C1 segment of cervical spinal cord (tissue), 14 donors: ENCODE data around the gene ST6GAL1.
A peak's percentile ranks its signal among the peaks of the same experiment; 100 is the strongest.

Experiments
- DNase-seq, 14 donors: peaks; one replicate each; lab custom pipeline; 2025; lab: John Stamatoyannopoulos, UW

Gene ST6GAL1

DNA sequence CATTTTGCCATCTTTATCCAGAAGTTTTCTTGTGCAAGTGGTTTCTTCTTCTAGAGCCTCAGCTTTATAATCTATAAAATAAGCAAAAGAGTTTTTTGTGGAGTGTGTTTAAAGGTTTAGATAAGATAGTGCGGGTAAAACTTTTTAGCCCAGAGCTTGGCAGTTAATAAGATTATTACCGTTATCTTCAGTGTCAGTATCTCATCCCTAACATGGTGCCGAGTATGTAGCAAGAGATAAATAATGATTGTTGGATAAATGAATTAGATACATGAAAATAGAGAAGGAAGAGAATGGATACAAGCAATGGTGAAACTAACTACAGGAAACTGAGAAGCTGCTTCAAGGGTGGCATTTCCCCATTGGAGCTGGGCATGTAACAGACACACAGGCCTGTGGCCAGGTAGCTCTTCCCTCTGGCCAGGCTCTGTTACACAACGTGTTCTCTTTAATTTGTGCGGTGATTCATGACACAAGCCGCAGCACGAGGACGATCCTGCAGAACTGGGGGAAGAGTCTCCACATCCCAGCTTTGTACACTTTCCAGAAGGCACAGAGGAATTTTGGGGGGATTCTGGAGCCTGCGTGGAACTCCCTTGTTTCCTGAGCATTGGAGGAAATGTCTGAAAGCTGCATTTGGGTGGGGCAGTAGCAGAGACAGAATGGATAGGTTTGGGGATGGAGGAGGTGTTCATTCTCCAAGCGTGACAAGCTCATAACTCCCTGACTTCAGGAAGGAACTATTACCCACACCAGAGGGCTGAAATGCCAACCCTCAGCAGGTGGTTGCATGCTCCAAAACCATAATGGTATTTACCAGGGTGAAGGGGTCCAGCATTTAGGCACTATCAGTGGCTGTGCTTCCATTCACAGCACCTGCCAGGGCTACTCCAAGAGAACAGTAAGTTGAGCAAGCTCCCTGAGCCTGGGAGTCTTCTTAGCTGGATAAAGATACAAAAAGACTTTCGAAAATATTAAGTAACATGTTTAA is 14.2 kb upstream of the ST6GAL1 start:
- DNase-seq, result peak in 1 of 14 donors; percentile 11

- DNase-seq, result no peak
Measured at GRCh38 chr3:186917512-186918312, 12.6 kb upstream of the ST6GAL1 start.

DNA sequence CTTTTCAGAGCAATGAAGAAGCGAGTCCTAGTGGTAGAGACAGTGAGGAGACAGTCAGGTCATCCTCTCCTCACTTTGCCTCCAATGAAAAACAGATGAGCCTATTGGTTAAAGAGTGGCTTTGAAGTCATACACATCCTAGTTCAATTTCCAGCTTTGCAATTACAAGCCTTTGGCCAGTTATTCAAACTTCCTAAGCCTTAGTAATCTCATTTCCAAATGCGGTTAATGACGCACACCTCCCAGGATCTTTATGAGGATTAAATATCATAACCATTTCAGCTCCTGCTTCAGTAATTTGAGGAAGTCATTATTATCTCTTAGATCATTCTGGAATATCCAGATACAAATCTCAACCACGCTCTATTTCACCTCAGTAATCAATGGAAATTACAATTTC is 10.0 kb upstream of the ST6GAL1 start:
- no peak for DNase-seq

GRCh38 chr3:186920796-186921195 is 9.5 kb upstream of the ST6GAL1 start:
- no peak for DNase-seq

- DNase-seq, result no peak
Measured at GRCh38 chr3:186921578-186921977, 8.7 kb upstream of the ST6GAL1 start.

DNA sequence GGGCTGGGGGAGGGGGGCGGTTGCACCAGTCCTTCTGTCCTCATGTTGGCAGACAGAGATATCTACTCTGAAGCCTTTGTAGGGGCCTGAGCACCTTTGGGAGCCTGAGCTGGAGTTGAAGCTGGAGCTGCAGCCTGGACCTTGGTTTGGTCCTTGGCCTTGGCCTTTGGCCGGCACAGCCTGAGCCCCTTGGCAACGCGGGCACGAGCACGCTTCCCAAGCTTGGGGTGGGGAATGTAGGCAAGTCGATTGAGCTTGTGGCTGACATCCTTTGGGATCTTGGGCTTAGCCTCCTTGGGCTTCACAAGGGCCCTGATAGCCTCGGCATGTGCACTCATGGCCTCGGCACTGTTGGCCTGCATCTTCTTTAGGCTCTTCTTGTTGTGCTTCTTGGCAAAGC is 8.1 kb upstream of the ST6GAL1 start:
- DNase-seq, result no peak

DNA sequence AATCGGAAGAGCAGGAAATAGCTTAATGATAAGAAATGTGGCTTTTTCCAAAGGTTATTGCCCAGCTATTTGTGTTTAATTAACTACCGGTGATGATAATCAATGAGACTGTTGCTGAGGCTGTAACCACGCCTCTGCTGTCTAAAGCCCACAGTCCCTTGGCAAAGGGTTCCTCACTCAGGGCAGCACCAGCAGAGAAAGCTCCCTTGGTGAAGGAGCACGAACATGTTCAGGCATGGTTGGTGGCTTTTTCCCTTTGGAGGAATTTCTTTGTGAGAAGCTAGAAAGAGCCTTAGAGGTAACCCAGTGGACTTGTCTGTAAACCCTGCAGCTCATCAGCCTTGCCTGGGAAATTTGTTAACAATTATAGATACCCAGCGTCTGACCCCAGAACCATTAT is 7.5 kb upstream of the ST6GAL1 start:
- no peak for DNase-seq

GRCh38 chr3:186923241-186923640 is 7.1 kb upstream of the ST6GAL1 start:
- no peak for DNase-seq

- no peak for DNase-seq
Measured at GRCh38 chr3:186925826-186926225, 4.5 kb upstream of the ST6GAL1 start.

DNA sequence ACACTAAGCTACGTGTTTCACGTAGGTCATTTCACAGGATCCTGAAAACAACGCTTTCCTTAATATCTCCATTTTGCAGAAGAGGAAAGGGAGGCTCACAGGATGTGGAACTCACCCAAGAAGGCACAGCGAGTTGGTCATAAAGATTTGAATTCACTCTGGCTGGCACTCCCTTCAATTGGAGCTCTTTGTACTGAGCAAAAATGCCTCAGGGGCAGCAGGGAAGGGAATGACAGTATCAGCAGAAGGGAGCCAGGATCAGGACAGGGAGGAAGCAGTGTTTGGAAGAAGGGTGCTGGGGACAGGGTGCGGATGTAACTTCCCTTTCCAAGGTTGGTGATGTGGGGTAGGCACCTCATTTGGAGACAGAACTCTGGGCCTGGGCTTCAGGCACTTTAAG is 1.1 kb upstream of the ST6GAL1 start:
- no peak for DNase-seq

GRCh38 chr3:186929685-186930084 is 641 bp upstream of the ST6GAL1 start:
- DNase-seq, result no peak

GRCh38 chr3:186930641-186931531 is 560 bp downstream of the ST6GAL1 start:
- DNase-seq, result peak in 7 of 14 donors; percentile 34 to 69 (median 56)

- DNase-seq, result peak in 4 of 14 donors; percentile 26 to 56 (median 32)
Measured at GRCh38 chr3:186931532-186932280, 1.4 kb downstream of the ST6GAL1 start.

DNA sequence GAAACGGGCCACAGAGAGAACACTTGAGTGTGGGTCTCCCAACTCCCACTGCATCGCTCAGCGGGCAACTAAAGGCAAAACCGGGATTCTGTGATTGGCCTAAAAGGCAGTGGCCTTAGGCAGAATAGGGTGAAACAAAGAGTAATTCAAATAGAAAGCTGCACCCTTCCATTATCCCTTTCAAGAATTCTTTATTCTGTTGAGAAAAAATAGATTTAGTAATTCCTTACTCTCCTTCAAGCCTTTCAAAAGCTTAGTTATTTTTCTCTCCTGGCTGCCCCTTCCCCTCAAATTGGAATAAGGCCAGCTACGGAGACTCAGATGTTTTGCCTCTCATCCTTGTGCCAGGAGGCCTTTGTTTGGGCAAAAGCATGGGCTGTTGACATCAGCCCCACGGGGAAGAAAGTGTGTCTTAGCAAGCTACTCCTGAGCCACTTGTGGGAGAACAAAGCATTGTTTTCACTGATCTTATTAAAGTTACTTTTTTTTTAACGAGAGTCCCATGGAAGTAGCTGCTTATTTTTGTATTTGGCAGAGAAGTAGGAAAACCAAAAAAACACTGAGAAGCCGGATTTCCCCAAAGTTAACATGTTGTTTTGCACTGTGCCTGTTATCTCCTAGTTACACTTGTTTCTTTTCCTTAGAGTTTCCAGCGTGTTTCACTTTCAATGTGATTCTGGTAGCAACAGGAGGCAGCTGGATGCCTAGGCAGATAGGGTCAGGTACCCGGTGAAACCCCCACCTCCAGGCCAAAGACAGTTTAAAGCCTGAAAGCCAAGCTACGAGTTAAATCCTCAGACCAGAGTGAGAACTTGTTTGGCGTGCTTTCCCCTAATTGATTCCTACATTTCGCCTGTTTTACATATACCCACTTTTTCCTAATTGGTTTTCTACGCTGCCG is 2.2 kb downstream of the ST6GAL1 start:
- DNase-seq, result peak in 5 of 14 donors; percentile 9 to 41 (median 28)

DNA sequence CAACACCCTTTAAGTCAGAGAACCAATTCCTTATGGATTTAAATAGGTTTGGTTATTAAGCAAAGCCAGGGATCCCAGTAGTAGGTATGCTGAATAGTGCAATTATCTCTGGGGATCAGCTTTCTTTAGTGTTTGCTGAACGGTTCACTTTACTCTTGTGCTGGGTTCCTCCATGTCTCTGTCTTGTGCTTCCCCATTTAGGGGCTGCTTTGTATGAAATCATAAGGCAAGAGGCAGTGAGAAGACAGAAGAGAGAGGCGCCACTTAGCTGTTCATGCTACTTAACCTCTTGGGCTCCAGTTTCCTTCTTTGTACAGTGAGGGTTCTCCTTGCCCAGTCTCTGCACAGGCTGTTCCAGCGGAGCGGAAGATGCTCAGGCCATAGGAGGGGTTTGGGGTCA is 3.5 kb downstream of the ST6GAL1 start:
- DNase-seq, result no peak

DNA sequence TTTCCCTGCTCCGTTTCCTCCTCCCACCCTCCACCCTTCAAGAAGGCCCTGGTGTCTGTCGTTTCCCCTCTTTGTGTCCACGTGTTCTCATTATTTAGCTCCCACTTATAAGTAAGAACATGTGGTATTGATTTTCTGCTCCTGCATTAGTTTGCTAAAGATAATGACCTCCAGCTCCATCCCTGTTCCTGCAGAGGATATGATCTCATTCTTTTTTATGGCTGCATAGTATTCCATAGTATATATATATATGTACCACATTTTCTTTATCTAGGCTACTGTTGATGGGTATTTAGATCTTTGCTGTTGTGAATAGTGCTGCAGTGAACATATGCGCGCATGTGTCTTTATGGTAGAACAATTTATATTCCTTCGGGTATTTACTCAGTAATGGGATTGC is 4.8 kb downstream of the ST6GAL1 start:
- DNase-seq, result no peak

DNA sequence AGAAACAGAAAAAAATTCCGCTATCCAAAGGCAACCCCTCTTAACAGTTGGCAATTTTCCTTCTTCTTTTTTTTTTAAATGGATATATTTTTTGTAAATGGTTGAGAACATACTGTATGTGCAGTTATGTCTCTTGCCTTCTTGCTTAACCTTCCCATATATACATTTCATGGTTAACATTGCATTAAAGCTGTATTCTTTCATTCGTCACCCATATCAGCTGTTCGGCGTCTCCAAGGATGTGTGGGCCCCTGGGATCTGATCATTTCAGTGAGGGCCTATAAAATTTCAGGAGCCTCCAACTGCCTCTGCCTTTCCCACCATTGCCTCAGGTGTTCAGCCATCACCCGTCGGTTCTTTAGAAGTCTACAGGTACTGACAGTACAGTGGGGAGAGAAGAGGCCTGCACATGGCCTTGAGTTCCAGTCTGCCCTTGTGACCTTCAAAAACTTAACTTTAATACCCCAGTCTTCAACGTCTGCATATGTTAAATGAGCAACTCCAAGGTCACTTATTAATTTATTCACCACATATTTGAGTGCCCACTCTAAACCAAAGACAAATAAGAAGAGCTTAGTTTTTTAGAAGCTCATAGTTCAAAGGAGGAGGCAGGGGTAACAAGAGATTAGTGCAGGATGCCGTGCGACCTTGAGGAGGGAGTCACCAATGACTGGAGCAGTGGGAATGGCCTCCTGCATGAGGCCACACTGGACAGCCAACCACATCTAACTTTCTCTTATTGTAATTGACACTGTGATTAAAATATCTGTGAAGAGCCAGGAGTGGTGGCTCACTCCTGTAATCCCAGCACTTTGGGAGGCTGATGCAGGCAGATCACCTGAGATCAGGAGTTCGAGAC is 6.9 kb downstream of the ST6GAL1 start:
- DNase-seq, result no peak

GRCh38 chr3:186938716-186939115 is 8.4 kb downstream of the ST6GAL1 start:
- DNase-seq, result no peak

DNA sequence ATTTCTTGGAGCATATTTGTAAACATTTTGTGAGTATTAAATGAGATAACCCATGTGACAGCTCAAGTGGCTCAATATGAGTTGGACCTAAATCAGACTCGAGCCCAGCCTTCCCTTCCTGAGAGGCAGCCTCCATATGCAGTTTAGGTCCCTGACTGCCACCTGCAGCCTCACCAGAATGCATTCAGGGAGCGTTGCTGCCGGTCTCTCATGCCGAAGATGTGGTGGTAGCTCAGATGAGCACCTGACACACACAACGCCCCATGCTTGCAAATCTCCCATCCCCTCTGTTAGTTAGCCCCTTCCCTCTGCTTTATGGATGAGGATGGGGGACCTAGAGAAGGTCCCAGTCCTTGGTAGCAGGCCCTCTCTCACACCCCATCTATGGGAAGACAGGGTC is 9.2 kb downstream of the ST6GAL1 start:
- DNase-seq, result no peak
